ENCODE data around the gene PLA2G2F. TPM values are rescaled to one million over a fixed set of nuclear protein-coding genes. Genes with fewer than 3 reads are reported as not detected.

Gene PLA2G2F, protein sequence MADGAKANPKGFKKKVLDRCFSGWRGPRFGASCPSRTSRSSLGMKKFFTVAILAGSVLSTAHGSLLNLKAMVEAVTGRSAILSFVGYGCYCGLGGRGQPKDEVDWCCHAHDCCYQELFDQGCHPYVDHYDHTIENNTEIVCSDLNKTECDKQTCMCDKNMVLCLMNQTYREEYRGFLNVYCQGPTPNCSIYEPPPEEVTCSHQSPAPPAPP
- total RNA-seq: not detected in 2 replicates
- polyA plus RNA-seq: not detected in 2 replicates
- polyA plus RNA-seq (2011; cell fraction: cytosol; rRNA removed): not detected in 2 replicates
- not detected in 2 replicates for polyA plus RNA-seq (2011; cell fraction: nucleus; rRNA removed)
- polyA plus RNA-seq (2012): not detected in 2 replicates
- not detected in 2 replicates for polyA minus RNA-seq
- polyA minus RNA-seq (2011; cell fraction: cytosol; rRNA and poly(A)+ RNA removed): not detected
- not detected in 2 replicates for polyA minus RNA-seq (2011; cell fraction: nucleus; rRNA and poly(A)+ RNA removed)
- not detected for Bru-seq, nascent RNA
- BruChase-seq, experiment 1, labeled RNA remaining after a 6-hour chase: not detected
- BruChase-seq, experiment 2, labeled RNA remaining after a 2-hour chase: not detected
- long read RNA-seq: 0 reads

DNA sequence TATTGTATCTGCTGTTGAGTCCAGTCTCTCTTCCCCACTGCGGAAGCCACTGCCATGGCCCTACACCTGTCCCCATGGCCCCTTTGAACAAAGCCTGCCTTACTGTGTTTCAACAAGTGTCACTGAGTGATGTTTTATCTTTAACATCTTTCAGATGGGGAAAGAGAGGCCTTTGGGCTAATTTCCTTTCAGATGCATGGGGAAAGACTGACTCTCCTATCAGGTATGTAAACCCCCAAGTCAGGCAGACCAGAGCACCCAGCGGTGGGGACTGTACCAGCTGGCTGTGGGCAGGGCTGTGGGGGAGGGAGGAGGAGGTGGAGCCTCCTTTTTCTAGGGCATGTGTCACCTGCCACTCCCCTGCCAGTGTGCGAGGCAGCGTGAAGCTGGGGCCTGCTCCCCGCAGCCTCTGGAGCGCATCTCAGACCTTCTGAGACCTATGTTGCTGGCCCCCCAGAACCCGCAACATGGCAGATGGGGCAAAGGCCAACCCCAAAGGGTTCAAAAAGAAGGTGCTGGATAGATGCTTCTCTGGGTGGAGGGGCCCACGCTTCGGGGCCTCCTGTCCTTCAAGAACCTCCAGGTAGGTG lies at the start of gene PLA2G2F:
Gene PLA2G2F, plus strand, starts transcription at position 363 of the 590 bp plus-strand sequence. Its CDS starts 105 bp downstream, at position 468.
- TF ChIP-seq, protein P1, sequence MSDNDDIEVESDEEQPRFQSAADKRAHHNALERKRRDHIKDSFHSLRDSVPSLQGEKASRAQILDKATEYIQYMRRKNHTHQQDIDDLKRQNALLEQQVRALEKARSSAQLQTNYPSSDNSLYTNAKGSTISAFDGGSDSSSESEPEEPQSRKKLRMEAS (IDR thresholded peaks at IDR 0.05; ENCODE audit: insufficient read depth, insufficient read length): no peak
- TF ChIP-seq POLR2AphosphoS5 (IDR thresholded peaks at IDR 0.05; ENCODE audit: insufficient read depth, low read depth, low read length): no peak
- no peak for TF ChIP-seq POLR2A (IDR thresholded peaks at IDR 0.05; ENCODE audit: low read depth, low read length)
- TF ChIP-seq JUN (IDR thresholded peaks at IDR 0.05; ENCODE audit: borderline replicate concordance, insufficient read depth, insufficient read length, low read depth): no peak
- no peak for TF ChIP-seq MYC (IDR thresholded peaks at IDR 0.05; ENCODE audit: low read depth, low read length)
- no peak for TF ChIP-seq FOS (IDR thresholded peaks at IDR 0.05; ENCODE audit: borderline replicate concordance, insufficient read depth, low read length)
- no peak for TF ChIP-seq GATA2 (IDR thresholded peaks at IDR 0.05; ENCODE audit: insufficient read depth, insufficient read length, low read depth, low read length)
- TF ChIP-seq, protein P2, sequence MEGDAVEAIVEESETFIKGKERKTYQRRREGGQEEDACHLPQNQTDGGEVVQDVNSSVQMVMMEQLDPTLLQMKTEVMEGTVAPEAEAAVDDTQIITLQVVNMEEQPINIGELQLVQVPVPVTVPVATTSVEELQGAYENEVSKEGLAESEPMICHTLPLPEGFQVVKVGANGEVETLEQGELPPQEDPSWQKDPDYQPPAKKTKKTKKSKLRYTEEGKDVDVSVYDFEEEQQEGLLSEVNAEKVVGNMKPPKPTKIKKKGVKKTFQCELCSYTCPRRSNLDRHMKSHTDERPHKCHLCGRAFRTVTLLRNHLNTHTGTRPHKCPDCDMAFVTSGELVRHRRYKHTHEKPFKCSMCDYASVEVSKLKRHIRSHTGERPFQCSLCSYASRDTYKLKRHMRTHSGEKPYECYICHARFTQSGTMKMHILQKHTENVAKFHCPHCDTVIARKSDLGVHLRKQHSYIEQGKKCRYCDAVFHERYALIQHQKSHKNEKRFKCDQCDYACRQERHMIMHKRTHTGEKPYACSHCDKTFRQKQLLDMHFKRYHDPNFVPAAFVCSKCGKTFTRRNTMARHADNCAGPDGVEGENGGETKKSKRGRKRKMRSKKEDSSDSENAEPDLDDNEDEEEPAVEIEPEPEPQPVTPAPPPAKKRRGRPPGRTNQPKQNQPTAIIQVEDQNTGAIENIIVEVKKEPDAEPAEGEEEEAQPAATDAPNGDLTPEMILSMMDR (IDR thresholded peaks at IDR 0.05; ENCODE audit: extremely low read depth in 1 of 2, insufficient read depth in 1 of 2, low read depth in 1 of 2, low read length in 2 of 2): no peak
- TF ChIP-seq EZH2 (IDR thresholded peaks at IDR 0.05; ENCODE audit: borderline replicate concordance, low read depth, low read length, severe bottlenecking): no peak
- Histone ChIP-seq H3K79me2 (ENCODE audit: control insufficient read depth, insufficient read depth, low read length) (no peaks in the 10 kb centered on the region), H3K27me3 (ENCODE audit: control insufficient read depth in 2 of 2, insufficient read depth in 2 of 2, low read length in 2 of 2) (no peaks in the 10 kb centered on the region), H4K20me1 (replicated peaks; ENCODE audit: control insufficient read depth, extremely low read depth, insufficient read depth, low read length) (no peaks in the 10 kb centered on the region), H3K9ac (replicated peaks; ENCODE audit: extremely low read depth, insufficient read depth, low read length) (no peak within 1 kb of the TSS), H3K9me3 (replicated peaks; ENCODE audit: control insufficient read depth, insufficient read depth, low read length) (no peaks in the 10 kb centered on the region), H3K4me2 (ENCODE audit: insufficient read depth, low read length) (no peak within 1 kb of the TSS), H3K4me3 (replicated peaks in 1 of 3; ENCODE audit: insufficient read depth in 1 of 3, low read depth in 1 of 3, low read length in 3 of 3) (no peak within 1 kb of the TSS), H2AFZ (ENCODE audit: low read depth, low read length) (no peak within 1 kb of the TSS), H3K4me1 (ENCODE audit: control insufficient read depth, extremely low read depth, insufficient read depth, low read length) (no peaks in the 10 kb centered on the region), H3K36me3 (ENCODE audit: control insufficient read depth in 2 of 2, extremely low read depth in 1 of 2, insufficient read depth in 2 of 2, low read length in 2 of 2) (no peaks in the 10 kb centered on the region), H3K9me1 (replicated peaks; ENCODE audit: control insufficient read depth, extremely low read depth, insufficient read depth, low read length) (no peaks in the 10 kb centered on the region), H3K27ac (ENCODE audit: insufficient read depth, low read depth, low read length) (no peak within 1 kb of the TSS)
- intact Hi-C loops (cut with micrococcal nuclease): no loop called here
- FAIRE-seq (no peak), DNase-seq (ENCODE audit: low read depth, low spot score) (no peak)
- no TSS peak for BruUV-seq (replicated peaks)
- CTCF ChIA-PET: no interaction called here
- dilution Hi-C loops (cut with MboI; ENCODE audit: extremely low pct_ligation_motif_present, low sequenced_read_pairs): no loop called here
- POLR2A ChIA-PET: no interaction called here

Measured in endothelial cell of umbilical vein (primary cell).